Right cardiac atrium (tissue), 5 donors: Measurements from ENCODE around the gene LMBR1. TPM values are rescaled to one million over a fixed set of nuclear protein-coding genes. Genes with fewer than 3 reads are reported as not detected.
"Not testable (repeated sequence)": the region's sequence is repeated elsewhere in the genome, so short reads cannot be mapped to it uniquely, and the experiment has no call there.

ENCODE experiments used
- ATAC-seq, 2 donors: fragments of 200-7000 bp; cut with Tn5 transposase; one replicate each; pipeline versions ENCODE4 v1.8.0 to v1.9.1; 2020; ENCODE audit warnings: moderate library complexity in 2 of 2, mild to moderate bottlenecking in 1 of 2
- DNase-seq, 3 donors: peaks; one replicate each; pipeline ENCODE4 v3.0.0-alpha.2; 2020
- H3K27ac ChIP-seq: one replicate; pipeline ENCODE4 v1.5.1; 2013; ENCODE audit warnings: mild to moderate bottlenecking, low read length, control low read depth, moderate library complexity
- H3K27me3 ChIP-seq: one replicate; pipeline ENCODE4 v1.6.1; 2013; ENCODE audit not compliant: control insufficient read depth, insufficient read depth
- H3K4me1 ChIP-seq: one replicate; pipeline ENCODE4 v1.6.1; 2013; ENCODE audit warnings: low read length; ENCODE audit not compliant: control insufficient read depth, insufficient read depth
- H3K4me3 ChIP-seq: one replicate; pipeline ENCODE4 v1.5.1; 2013; ENCODE audit warnings: low read length, control low read depth
- H3K9me3 ChIP-seq: one replicate; pipeline ENCODE4 v1.6.1; 2013; ENCODE audit warnings: low read length; ENCODE audit not compliant: control insufficient read depth
- WGBS: extraction: QIAGEN DNeasy Blood & Tissue Kit; methylation state at CpG from one replicate; pipeline ENCODE4 v1.1.7; 2013; 5-methylcytosine and 5-hydroxymethylcytosine counted together
- intact Hi-C, 4 donors: fragments of 100-400 bp; cut with DNase I; formaldehyde crosslinking; loops; one replicate each; pipeline versions ENCODE4 v1.11.0 to v1.14.0; 2022 to 2023
- polyA plus RNA-seq: library from polyadenylated mRNA; stranded (reverse); fragments of 200-250 nt; gene quantifications from one replicate; pipeline ENCODE4 v1.2.3, GENCODE V29; 2013
- total RNA-seq, 4 donors: library from RNA; stranded (reverse); fragmentation: NEBNext Ultra II Directional; extraction: Animal tissue kit (Norgen Biotek cat#: 25700); gene quantifications; one replicate each; pipeline ENCODE4 v1.2.1, GENCODE V29; 2021
- donor health status: healthy with polysubstance abuse.
- donor health status: DM: no; HTN: yes; CAD: no.
- donor health status: DM: no; HTN: no; CAD: no.
- donor health status: DM: no; HTN: yes; CAD: no; lungs with severe emphysema.
- donor health status: DM: yes; HTN: yes; CAD: no.

LMBR1 gene
- total and polyA plus RNA-seq, 5 donors, result 8.1 to 48.7 (median 46.3) TPM

GRCh38 chr7:156903232-156903909 lies 10.4 kb upstream of the LMBR1 start:
- intact Hi-C loops, result no loop called here
- DNase-seq (peak in 1 of 3 donors; percentile 55), ATAC-seq (peak; percentile 59 to 92)
- 54% methylated on average over 10 of the region's 10 CpGs for WGBS
- no peak overlapping the region for H3K4me3 ChIP-seq
- H3K27ac ChIP-seq, result peak overlapping the region; percentile 28
- H3K9me3 ChIP-seq, result no peaks in the 10 kb centered on the region
- H3K27me3 ChIP-seq, result no peaks in the 10 kb centered on the region
- H3K4me1 ChIP-seq, result no peaks in the 10 kb centered on the region

GRCh38 chr7:156900093-156900492 lies 7.1 kb upstream of the LMBR1 start:
- H3K27ac ChIP-seq, ATAC-seq, H3K4me1 ChIP-seq, H3K27me3 ChIP-seq, DNase-seq, intact Hi-C loops, H3K4me3 ChIP-seq, H3K9me3 ChIP-seq: not testable (repeated sequence)
- WGBS, result 86% methylated on average over 9 of the region's 9 CpGs

- no peaks in the 10 kb centered on the region for H3K4me1 ChIP-seq
- DNase-seq, result no peak
- intact Hi-C loops, result no loop called here
- no peak for ATAC-seq
- H3K9me3 ChIP-seq, result no peaks in the 10 kb centered on the region
- H3K4me3 ChIP-seq, result no peak overlapping the region
- H3K27ac ChIP-seq, result no peak overlapping the region
- H3K27me3 ChIP-seq, result no peaks in the 10 kb centered on the region
- 96% methylated on average over 1 of the region's 1 CpG for WGBS
These were observed 6.0 kb upstream of the LMBR1 start for GRCh38 chr7:156898938-156899337.

- intact Hi-C loops, result no loop called here
- no peaks in the 10 kb centered on the region for H3K4me1 ChIP-seq
- DNase-seq, result no peak
These were observed 4.7 kb upstream of the LMBR1 start for GRCh38 chr7:156897673-156898072.

GRCh38 chr7:156896388-156897022 lies 3.5 kb upstream of the LMBR1 start:
- intact Hi-C loops, result no loop called here

More at GRCh38 chr7:156897673-156898072, 4.7 kb upstream of the LMBR1 start:
- no peak for ATAC-seq
- Histone ChIP-seq H3K27me3 (no peaks in the 10 kb centered on the region), H3K9me3 (no peaks in the 10 kb centered on the region), H3K27ac (no peak overlapping the region), H3K4me3 (no peak overlapping the region)
- 51% methylated on average over 8 of the region's 8 CpGs for WGBS

GRCh38 chr7:156895024-156895780 lies 2.2 kb upstream of the LMBR1 start:
- Histone ChIP-seq H3K27me3 (no peaks in the 10 kb centered on the region), H3K4me3 (no peak overlapping the region), H3K27ac (peak overlapping the region; percentile 39), H3K9me3 (no peaks in the 10 kb centered on the region), H3K4me1 (no peaks in the 10 kb centered on the region)
- DNase-seq, result no peak
- intact Hi-C loops, result no loop called here
- ATAC-seq, result no peak
- 60% methylated on average over 6 of the region's 6 CpGs for whole genome bisulfite sequencing

More at GRCh38 chr7:156896388-156897022, 3.5 kb upstream of the LMBR1 start:
- WGBS, result 81% methylated on average over 5 of the region's 5 CpGs
- Histone ChIP-seq H3K4me3 (no peak overlapping the region), H3K27ac (no peak overlapping the region), H3K4me1 (no peaks in the 10 kb centered on the region), H3K9me3 (no peaks in the 10 kb centered on the region), H3K27me3 (no peaks in the 10 kb centered on the region)
- ATAC-seq, result no peak
- DNase-seq, result no peak

- Histone ChIP-seq H3K4me3 (peak overlapping the region; percentile 96), H3K27ac (peak overlapping the region; percentile 85), H3K4me1 (no peaks in the 10 kb centered on the region), H3K9me3 (no peaks in the 10 kb centered on the region), H3K27me3 (no peaks in the 10 kb centered on the region)
- ATAC-seq, result peak; percentile 18 to 25
- DNase-seq, result peak; percentile 51 to 81 (median 79)
- intact Hi-C loops, result loop anchor here in 1 of 4 donors (5.0 kb wide), 1 partner anchor 445 kb away; the partner anchor contains the start of gene DNAJB6
- WGBS, result under 1% methylated on average over 54 of the region's 57 CpGs
These were observed 742 bp downstream of the LMBR1 start for GRCh38 chr7:156892081-156892800.

GRCh38 chr7:156889746-156890145 lies 3.2 kb downstream of the LMBR1 start:
- no peak for DNase-seq
- H3K4me1 ChIP-seq, result no peaks in the 10 kb centered on the region
- intact Hi-C loops, result loop anchor here in 1 of 4 donors (5.0 kb wide), 1 partner anchor 448 kb away; the partner anchor contains the start of gene DNAJB6

GRCh38 chr7:156889089-156889488 lies 3.9 kb downstream of the LMBR1 start:
- no peaks in the 10 kb centered on the region for H3K27me3 ChIP-seq
- H3K4me1 ChIP-seq, result no peaks in the 10 kb centered on the region
- no peak overlapping the region for H3K4me3 ChIP-seq
- H3K27ac ChIP-seq, result no peak overlapping the region
- intact Hi-C loops, result no loop called here
- H3K9me3 ChIP-seq, result no peaks in the 10 kb centered on the region
- ATAC-seq (no peak), DNase-seq (no peak)
- 83% methylated on average over 1 of the region's 1 CpG for WGBS

More at GRCh38 chr7:156889746-156890145, 3.2 kb downstream of the LMBR1 start:
- 97% methylated on average over 4 of the region's 4 CpGs for WGBS
- Histone ChIP-seq H3K27ac (no peak overlapping the region), H3K27me3 (no peaks in the 10 kb centered on the region), H3K9me3 (no peaks in the 10 kb centered on the region), H3K4me3 (no peak overlapping the region)
- no peak for ATAC-seq

GRCh38 chr7:156886020-156886795 lies 6.8 kb downstream of the LMBR1 start:
- WGBS, result 63% methylated on average over 6 of the region's 6 CpGs
- Histone ChIP-seq H3K4me1 (no peaks in the 10 kb centered on the region), H3K4me3 (no peak overlapping the region), H3K9me3 (no peaks in the 10 kb centered on the region), H3K27ac (no peak overlapping the region), H3K27me3 (no peaks in the 10 kb centered on the region)
- DNase-seq (no peak), ATAC-seq (peak; percentile 39 to 43)
- intact Hi-C loops, result no loop called here
